SK-N-SH (cell line): ENCODE results near the gene TCTN1.

Experiments
- CTCF ChIP-seq: fragments of 200-600 bp; sonication (generic); IDR thresholded peaks from 2 replicates; pipeline ENCODE4 v1.6.1; 2017; ENCODE audit warnings: antibody characterized with exemption, mild to moderate bottlenecking, moderate library complexity
- ELF1 ChIP-seq: IDR thresholded peaks from 2 replicates; pipeline ENCODE4 v1.4.0; 2012
- FOSL2 ChIP-seq: IDR thresholded peaks from 2 replicates; pipeline ENCODE4 v1.4.0; 2012; ENCODE audit warnings: low read depth, mild to moderate bottlenecking, moderate library complexity, borderline replicate concordance
- FOXJ3 ChIP-seq: sonication (generic); formaldehyde crosslinking; IDR thresholded peaks from 2 replicates; pipeline ENCODE4 v1.5.1; 2020; ENCODE audit warnings: mild to moderate bottlenecking, missing genetic modification reagents
- NFIC ChIP-seq: IDR thresholded peaks from 2 replicates; pipeline ENCODE4 v1.4.0; 2012; ENCODE audit warnings: borderline replicate concordance
- RCOR1 ChIP-seq: fragments of 150-350 bp; IDR thresholded peaks from 2 replicates; pipeline ENCODE4 v1.6.1; 2017; ENCODE audit warnings: antibody characterized with exemption, low read length
- SIN3A ChIP-seq: IDR thresholded peaks from 2 replicates; pipeline ENCODE4 v1.6.1; 2012; ENCODE audit warnings: low read depth, mild to moderate bottlenecking, low read length, moderate library complexity, borderline replicate concordance
- SMC3 ChIP-seq: IDR thresholded peaks from 2 replicates; pipeline ENCODE4 v1.6.1; 2012; ENCODE audit warnings: low read depth, low read length, improper control_type of control experiment
- USF2 ChIP-seq: fragments of 150-350 bp; IDR thresholded peaks from 2 replicates; pipeline ENCODE4 v1.6.1; 2017; ENCODE audit warnings: antibody characterized with exemption, low read length, low read depth, borderline replicate concordance

- no peak for TF ChIP-seq NFIC
- TF ChIP-seq CTCF = no peak
- no peak for TF ChIP-seq USF2
- no peak for TF ChIP-seq SMC3
- no peak for TF ChIP-seq SIN3A
- no peak for TF ChIP-seq ELF1
- TF ChIP-seq RCOR1 = no peak
- no peak for TF ChIP-seq FOSL2
- TF ChIP-seq FOXJ3 = no peak
These were observed 24.9 kb downstream of the TCTN1 start for GRCh38 chr12:110638796-110639195.
